H1 (cell line): ENCODE data around the gene EIPR1. TPM values are rescaled to one million over a fixed set of nuclear protein-coding genes. Genes with fewer than 3 reads are reported as not detected.

ENCODE experiments used
- CTCF ChIA-PET: fragments of 300-600 bp; sonication (Branson Sonifier 250); formaldehyde crosslinking; loops from one replicate; lab custom pipeline; 2021; ENCODE audit not compliant: partially characterized antibody; lab: Charles Lee
- POLR2A ChIA-PET: fragments of 300-600 bp; sonication (Branson Sonifier 250); formaldehyde crosslinking; loops from one replicate; lab custom pipeline; 2021; ENCODE audit warnings: inconsistent platforms; ENCODE audit not compliant: partially characterized antibody; lab: Charles Lee
- DNase-seq, 2 experiments: peaks; one replicate each; pipeline versions ENCODE4 v3.0.0 to v3.0.0-alpha.2; 2010 to 2022; ENCODE audit warnings: low spot score in 2 of 2, low read depth in 1 of 2, mixed read lengths in 1 of 2
- FAIRE-seq: peaks from 2 replicates; lab custom pipeline; 2011; peaks lifted over from hg19 to GRCh38; lab: Jason Lieb, UNC
- H2AFZ ChIP-seq: 2 replicates; pipeline ENCODE4 v1.8.1; 2012; ENCODE audit warnings: low read length, inconsistent platforms
- H2AK5ac ChIP-seq: 2 replicates; pipeline ENCODE4 v1.6.1; 2013; ENCODE audit warnings: low read depth, low read length
- H2BK120ac ChIP-seq: replicated peaks from 2 replicates; pipeline ENCODE3; 2013; ENCODE audit warnings: low read depth, low read length, inconsistent platforms
- H2BK12ac ChIP-seq: 2 replicates; pipeline ENCODE4 v1.6.1; 2013; ENCODE audit warnings: low read depth, low read length
- H2BK15ac ChIP-seq: 2 replicates; pipeline ENCODE4 v1.6.1; 2013; ENCODE audit warnings: low read length
- H2BK20ac ChIP-seq: 2 replicates; pipeline ENCODE4 v1.6.1; 2013; ENCODE audit warnings: low read length
- H2BK5ac ChIP-seq: 2 replicates; pipeline ENCODE4 v1.6.1; 2013; ENCODE audit warnings: low read depth, low read length
- H3K14ac ChIP-seq: 2 replicates; pipeline ENCODE4 v1.6.1; 2013; ENCODE audit warnings: inconsistent platforms; ENCODE audit not compliant: insufficient read length
- H3K18ac ChIP-seq: 2 replicates; pipeline ENCODE4 v1.6.1; 2013; ENCODE audit warnings: low read length; ENCODE audit errors: extremely low read depth
- H3K23ac ChIP-seq: 2 replicates; pipeline ENCODE4 v1.6.1; 2013; ENCODE audit warnings: inconsistent platforms; ENCODE audit not compliant: insufficient read length
- H3K23me2 ChIP-seq: 2 replicates; pipeline ENCODE4 v1.6.1; 2013; ENCODE audit warnings: low read depth, low read length
- H3K27ac ChIP-seq: 2 replicates; pipeline ENCODE4 v1.6.1; 2011; ENCODE audit warnings: low read depth, low read length, inconsistent platforms
- H3K27me3 ChIP-seq, 4 experiments: replicated peaks in 1 of 4; 1 replicate in 1 of 4; 2 replicates in 3 of 4; pipeline versions ENCODE4 v1.6.1 to v1.8.1; 2011 to 2013; ENCODE audit warnings: low read length in 3 of 4, mild to moderate bottlenecking in 3 of 4, inconsistent platforms in 2 of 4, mixed read lengths in 2 of 4, moderate library complexity in 1 of 4; ENCODE audit not compliant: control insufficient read depth in 3 of 4, insufficient read depth in 3 of 4; ENCODE audit errors: extremely low read depth in 1 of 4
- H3K36me3 ChIP-seq, 4 experiments: 2 replicates each; pipeline versions ENCODE4 v1.6.1 to v1.8.1; 2011 to 2013; ENCODE audit warnings: mild to moderate bottlenecking in 4 of 4, low read length in 3 of 4, moderate library complexity in 2 of 4, control low read depth in 1 of 4, inconsistent platforms in 1 of 4; ENCODE audit not compliant: insufficient read depth in 4 of 4, control insufficient read depth in 2 of 4
- H3K4ac ChIP-seq: replicated peaks from 2 replicates; pipeline ENCODE3; 2013; ENCODE audit warnings: low read length, low read depth, mixed read lengths, inconsistent platforms; ENCODE audit not compliant: insufficient read length
- H3K4me1 ChIP-seq, 4 experiments: replicated peaks in 1 of 4; 1 replicate in 1 of 4; 2 replicates in 3 of 4; pipeline versions ENCODE4 v1.6.1 to v1.8.1; 2011 to 2013; ENCODE audit warnings: low read length in 3 of 4, inconsistent platforms in 2 of 4, mixed read lengths in 1 of 4; ENCODE audit not compliant: insufficient read depth in 4 of 4, control insufficient read depth in 3 of 4
- H3K4me2 ChIP-seq, 2 experiments: 2 replicates each; pipeline versions ENCODE4 v1.6.1 to v1.8.1; 2011 to 2013; ENCODE audit warnings: low read depth in 2 of 2, low read length in 2 of 2, control low read depth in 1 of 2, inconsistent platforms in 1 of 2, mild to moderate bottlenecking in 1 of 2; ENCODE audit not compliant: insufficient read depth in 1 of 2
- H3K4me3 ChIP-seq, 4 experiments: fragments of 200-600, 300-600 bp in 1 of 4; sonication (generic), shearing (Covaris generic), sonication (Bioruptor Twin) in 1 of 4; 2 replicates each; pipeline versions ENCODE4 v1.5.1 to v1.8.1; 2011 to 2016; ENCODE audit warnings: low read length in 4 of 4, low read depth in 3 of 4, control low read depth in 2 of 4, inconsistent platforms in 2 of 4, mild to moderate bottlenecking in 2 of 4, mixed read lengths in 1 of 4, moderate library complexity in 1 of 4; ENCODE audit not compliant: insufficient read depth in 2 of 4; ENCODE audit errors: extremely low read depth in 1 of 4
- H3K56ac ChIP-seq: replicated peaks from 2 replicates; pipeline ENCODE3; 2013; ENCODE audit warnings: low read depth, mild to moderate bottlenecking, mixed read lengths, low read length, inconsistent platforms; ENCODE audit not compliant: insufficient read length
- H3K79me1 ChIP-seq: 2 replicates; pipeline ENCODE4 v1.6.1; 2013; ENCODE audit warnings: low read depth, low read length, control low read depth
- H3K79me2 ChIP-seq, 2 experiments: 2 replicates each; pipeline versions ENCODE4 v1.6.1 to v1.8.1; 2012 to 2013; ENCODE audit warnings: low read length in 2 of 2, mild to moderate bottlenecking in 2 of 2, inconsistent platforms in 1 of 2; ENCODE audit not compliant: insufficient read depth in 2 of 2, control insufficient read depth in 1 of 2
- H3K9ac ChIP-seq, 4 experiments: replicated peaks in 1 of 4; 1 replicate in 1 of 4; 2 replicates in 3 of 4; pipeline versions ENCODE4 v1.6.1 to v1.8.1; 2011 to 2013; ENCODE audit warnings: low read depth in 3 of 4, low read length in 3 of 4, control low read depth in 2 of 4, mild to moderate bottlenecking in 2 of 4, moderate library complexity in 2 of 4, inconsistent platforms in 1 of 4; ENCODE audit errors: extremely low read depth in 1 of 4
- H3K9me3 ChIP-seq, 2 experiments: 2 replicates each; pipeline versions ENCODE4 v1.6.1 to v1.8.1; 2012 to 2013; ENCODE audit warnings: mild to moderate bottlenecking in 2 of 2, moderate library complexity in 2 of 2, control low read depth in 1 of 2, inconsistent platforms in 1 of 2, low read depth in 1 of 2, low read length in 1 of 2, mixed read lengths in 1 of 2; ENCODE audit not compliant: insufficient read depth in 2 of 2
- H4K20me1 ChIP-seq, 2 experiments: replicated peaks in 1 of 2; 2 replicates each; pipeline versions ENCODE3 to v1.8.1; 2011 to 2013; ENCODE audit warnings: inconsistent platforms in 2 of 2, low read length in 2 of 2, mild to moderate bottlenecking in 1 of 2; ENCODE audit not compliant: insufficient read depth in 2 of 2, control insufficient read depth in 1 of 2
- H4K5ac ChIP-seq: 2 replicates; pipeline ENCODE4 v1.6.1; 2013; ENCODE audit warnings: low read length, low read depth, mixed read lengths, inconsistent platforms; ENCODE audit not compliant: insufficient read length
- H4K8ac ChIP-seq: 2 replicates; pipeline ENCODE4 v1.8.0; 2013; ENCODE audit warnings: mild to moderate bottlenecking, moderate library complexity, low read length, inconsistent platforms; ENCODE audit not compliant: insufficient read depth; ENCODE audit errors: extremely low read depth
- H4K91ac ChIP-seq: replicated peaks from 2 replicates; pipeline ENCODE3; 2013; ENCODE audit warnings: low read length, mixed read lengths, inconsistent platforms; ENCODE audit not compliant: insufficient read length
- CBX5 ChIP-seq: fragments of 300-800, 300-1000 bp; sonication (generic); IDR thresholded peaks from 2 replicates; pipeline ENCODE4 v1.7.1; 2016; ENCODE audit warnings: antibody characterized with exemption, low read length, low read depth
- CBX8 ChIP-seq: fragments of 300-800, 300-1000 bp; sonication (generic); IDR thresholded peaks from 2 replicates; pipeline ENCODE4 v1.7.1; 2016; ENCODE audit warnings: low read depth, low read length, borderline replicate concordance
- CREB1 ChIP-seq: IDR thresholded peaks from 2 replicates; pipeline ENCODE4 v1.6.1; 2012; ENCODE audit warnings: inconsistent platforms
- CTBP2 ChIP-seq: IDR thresholded peaks from 2 replicates; pipeline ENCODE4 v1.7.0; 2011; ENCODE audit warnings: borderline replicate concordance, mild to moderate bottlenecking, moderate library complexity, mixed read lengths, low read length; ENCODE audit not compliant: insufficient read depth, insufficient read length
- GABPA ChIP-seq: IDR thresholded peaks from 2 replicates; pipeline ENCODE4 v1.6.1; 2011; ENCODE audit warnings: mild to moderate bottlenecking, low read length, moderate library complexity, borderline replicate concordance; ENCODE audit not compliant: insufficient read depth
- NANOG ChIP-seq: IDR thresholded peaks from 2 replicates; pipeline ENCODE4 v1.6.1; 2011; ENCODE audit warnings: low read length, low read depth, mild to moderate bottlenecking, inconsistent platforms; ENCODE audit not compliant: insufficient read depth, poor library complexity, severe bottlenecking
- POLR2A ChIP-seq, 2 experiments: IDR thresholded peaks; 1 replicate in 1 of 2; 2 replicates in 1 of 2; pipeline ENCODE4 v1.6.1; 2011; ENCODE audit warnings: low read depth in 2 of 2, low read length in 2 of 2, mild to moderate bottlenecking in 2 of 2; ENCODE audit errors: control extremely low read depth in 1 of 2
- POU5F1 ChIP-seq: IDR thresholded peaks from 2 replicates; pipeline ENCODE4 v1.6.1; 2011; ENCODE audit warnings: low read depth, mild to moderate bottlenecking, low read length, moderate library complexity
- TBP ChIP-seq: IDR thresholded peaks from 2 replicates; pipeline ENCODE4 v1.6.1; 2011; ENCODE audit warnings: low read depth, low read length, improper control_type of control experiment
- TCF12 ChIP-seq: IDR thresholded peaks from 2 replicates; pipeline ENCODE4 v1.6.1; 2011; ENCODE audit warnings: low read depth, mild to moderate bottlenecking, low read length
- YY1 ChIP-seq: IDR thresholded peaks from 2 replicates; pipeline ENCODE4 v1.6.1; 2011; ENCODE audit warnings: low read depth, mild to moderate bottlenecking, low read length
- ZNF274 ChIP-seq: IDR thresholded peaks from 2 replicates; pipeline ENCODE4 v1.7.0; 2012; ENCODE audit warnings: low read length, borderline replicate concordance; ENCODE audit errors: extremely low read depth
- WGBS, 2 experiments: shearing (Covaris generic) in 1 of 2; methylation state at CpG; one replicate each; pipeline versions ENCODE4 v1.1.6 to v1.1.7; 2013 to 2015; ENCODE audit warnings: low lambda C conversion rate in 2 of 2, mixed read lengths in 2 of 2, inconsistent platforms in 1 of 2, low coverage in 1 of 2, missing lambda C conversion rate in 1 of 2; ENCODE audit not compliant: insufficient replicate concordance in 2 of 2, insufficient coverage in 1 of 2, insufficient read length in 1 of 2; ENCODE audit errors: extremely low coverage in 1 of 2, missing lambda C conversion rate in 1 of 2; 5-methylcytosine and 5-hydroxymethylcytosine counted together
- polyA plus RNA-seq, 7 experiments: library from polyadenylated mRNA; depleted of rRNA in 3 of 7; stranded (reverse) in 5 of 7; unstranded in 2 of 7; fragments of >200 nt in 5 of 7; fragments of 200-250 nt in 2 of 7; gene quantifications; 1 replicate in 5 of 7; 2 replicates in 1 of 7; 4 replicates in 1 of 7; pipeline versions ENCODE4 v1.2.1 to v1.2.3, GENCODE V29; 2011 to 2013; ENCODE audit warnings: missing spikeins in 2 of 7, mixed read lengths in 2 of 7
- total RNA-seq: library from RNA; stranded (reverse); fragmentation: NEBNext Ultra II Directional; extraction: Animal tissue kit (Norgen Biotek cat#: 25700); gene quantifications from 2 replicates; pipeline ENCODE4 v1.2.1, GENCODE V29; 2021

Gene EIPR1
- total and polyA plus RNA-seq, 2 of the 8 experiments (the other 6 are each of a cell fraction or from before 2014, with no cell fraction given) = 26.3 to 56.4 TPM

- H2AFZ ChIP-seq = no peak overlapping the region
- H3K4me2 ChIP-seq = no peak overlapping the region
- H4K5ac ChIP-seq = no peak overlapping the region
- H4K20me1 ChIP-seq = peaks cover 0 to 3% of the 10 kb centered on the region in 2 experiments
- H3K79me2 ChIP-seq = peaks cover 0 to 4% of the 10 kb centered on the region in 2 experiments; a peak in 2 of 4 replicates
- no peaks in the 10 kb centered on the region; the same call in 1 of the 2 replicates for H3K79me1 ChIP-seq
- H3K23me2 ChIP-seq = no peaks in the 10 kb centered on the region
- H3K27me3 ChIP-seq = no peaks in the 10 kb centered on the region
- no peaks in the 10 kb centered on the region for H3K36me3 ChIP-seq
- no peak overlapping the region for H4K91ac ChIP-seq
- no peak overlapping the region for H3K9ac ChIP-seq
- H3K4ac ChIP-seq = no peak overlapping the region
- no peak overlapping the region for H3K14ac ChIP-seq
- H3K4me1 ChIP-seq = peaks cover 0 to 6% (median 4%) of the 10 kb centered on the region in 4 experiments; a peak in 4 of 7 replicates
- no peak overlapping the region for H2BK5ac ChIP-seq
- no peak overlapping the region for H3K27ac ChIP-seq
- H3K4me3 ChIP-seq = no peak overlapping the region
- ChIA-PET CTCF (no interaction called here), POLR2A (no interaction called here)
- H2BK12ac ChIP-seq = no peak overlapping the region
- H3K9me3 ChIP-seq = no peaks in the 10 kb centered on the region
- no peak overlapping the region for H2BK120ac ChIP-seq
- WGBS, 2 experiments = 86% methylated on average over 9 of the region's 9 CpGs; no CpG with 5 or more reads in 1 of the 2 experiments
- H3K56ac ChIP-seq = no peak overlapping the region
- H4K8ac ChIP-seq = no peak overlapping the region
- H2BK20ac ChIP-seq = no peak overlapping the region
- no peak for FAIRE-seq
- no peak for DNase-seq
- no peak overlapping the region for H3K18ac ChIP-seq
- no peak overlapping the region for H2BK15ac ChIP-seq
- no peak overlapping the region for H3K23ac ChIP-seq
- no peak overlapping the region for H2AK5ac ChIP-seq
- no peak for TF ChIP-seq CTBP2
- no peak for TF ChIP-seq NANOG
- no peak for TF ChIP-seq CBX5
- no peak for TF ChIP-seq CBX8
- no peak for TF ChIP-seq TCF12
- TF ChIP-seq CREB1 = no peak
- no peak for TF ChIP-seq GABPA
- TF ChIP-seq TBP = no peak
- no peak for TF ChIP-seq YY1
- no peak for TF ChIP-seq POLR2A (IDR thresholded peaks at IDR 0.05; ENCODE audit: control extremely low read depth in 1 of 2, low read depth in 2 of 2, low read length in 2 of 2)
- TF ChIP-seq ZNF274 = no peak
- TF ChIP-seq POU5F1 = no peak
Measured at GRCh38 chr2:3242747-3243369, 134.8 kb downstream of the EIPR1 start.
